Spleen (tissue), 7 donors: Measurements from ENCODE around the gene GTPBP1.

Experiments
- POLR2A ChIP-seq, 3 donors: fragments of 450-650 bp; IDR thresholded peaks; one replicate each; pipeline ENCODE4 v1.5.1; 2017; ENCODE audit warnings: antibody characterized with exemption in 3 of 3, mild to moderate bottlenecking in 1 of 3
- TF ChIP-seq, protein P1 (sequence below), 11 experiments: fragments of 200-600 bp in 7 of 11; fragments of 450-650 bp in 4 of 11; sonication (generic) in 4 of 11; IDR thresholded peaks in 8 of 11; conservative IDR thresholded peaks in 3 of 11; 1 replicate in 7 of 11; 2 replicates in 4 of 11; pipeline versions ENCODE4 v1.4.0 to v1.8.0; 2016 to 2021; ENCODE audit warnings: antibody characterized with exemption in 11 of 11, inconsistent platforms in 4 of 11, mild to moderate bottlenecking in 1 of 11
- donor health status: DM: no; HTN: no; CAD: no; lungs with moderate emphysema.
- donor health status: DM: no; HTN: no; CAD: no.
- donor health status: DM: no; HTN: no; CAD: no.

DNA sequence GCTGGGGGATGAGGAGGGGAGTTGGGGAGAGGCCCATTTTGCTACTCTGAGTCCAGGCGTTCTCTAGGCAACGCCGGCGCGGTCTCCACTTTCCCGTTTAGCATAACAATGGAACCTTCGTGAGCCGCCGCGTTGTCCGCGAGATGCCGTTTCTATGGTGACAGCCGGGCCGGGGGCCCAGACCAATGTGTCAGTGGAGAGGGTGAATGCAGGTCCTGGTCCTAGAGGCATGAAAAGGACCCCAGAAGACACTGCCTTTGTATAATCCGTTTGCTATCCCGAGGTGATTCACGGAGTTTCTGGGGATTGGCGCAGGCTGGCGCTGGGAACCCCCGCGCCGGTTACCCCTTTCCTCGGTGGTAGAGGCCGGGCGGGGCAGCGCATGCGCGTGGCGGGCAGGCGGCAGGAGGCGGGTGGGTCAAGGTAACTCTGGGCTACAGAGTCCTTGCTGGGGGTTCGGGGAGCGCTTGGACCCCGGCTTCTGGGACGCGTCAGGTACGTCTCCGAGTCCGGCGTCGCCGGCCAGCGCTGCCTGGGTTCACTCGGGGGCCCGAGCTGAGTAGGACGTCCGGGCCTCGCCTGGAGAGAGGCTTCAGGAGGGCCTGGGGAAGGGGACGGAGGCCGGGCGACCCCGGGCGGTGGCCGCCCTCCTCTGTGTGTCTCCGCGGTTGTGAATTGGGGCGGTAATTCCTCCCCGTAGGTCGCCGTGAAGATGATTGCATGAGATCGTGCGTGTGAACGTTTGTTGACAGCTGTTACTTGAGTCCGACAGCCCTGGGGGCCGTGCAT lies 49.3 kb upstream of the GTPBP1 start, which contains the start of the genes CBY1 and FAM227A:
- TF ChIP-seq, protein P1, sequence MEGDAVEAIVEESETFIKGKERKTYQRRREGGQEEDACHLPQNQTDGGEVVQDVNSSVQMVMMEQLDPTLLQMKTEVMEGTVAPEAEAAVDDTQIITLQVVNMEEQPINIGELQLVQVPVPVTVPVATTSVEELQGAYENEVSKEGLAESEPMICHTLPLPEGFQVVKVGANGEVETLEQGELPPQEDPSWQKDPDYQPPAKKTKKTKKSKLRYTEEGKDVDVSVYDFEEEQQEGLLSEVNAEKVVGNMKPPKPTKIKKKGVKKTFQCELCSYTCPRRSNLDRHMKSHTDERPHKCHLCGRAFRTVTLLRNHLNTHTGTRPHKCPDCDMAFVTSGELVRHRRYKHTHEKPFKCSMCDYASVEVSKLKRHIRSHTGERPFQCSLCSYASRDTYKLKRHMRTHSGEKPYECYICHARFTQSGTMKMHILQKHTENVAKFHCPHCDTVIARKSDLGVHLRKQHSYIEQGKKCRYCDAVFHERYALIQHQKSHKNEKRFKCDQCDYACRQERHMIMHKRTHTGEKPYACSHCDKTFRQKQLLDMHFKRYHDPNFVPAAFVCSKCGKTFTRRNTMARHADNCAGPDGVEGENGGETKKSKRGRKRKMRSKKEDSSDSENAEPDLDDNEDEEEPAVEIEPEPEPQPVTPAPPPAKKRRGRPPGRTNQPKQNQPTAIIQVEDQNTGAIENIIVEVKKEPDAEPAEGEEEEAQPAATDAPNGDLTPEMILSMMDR (IDR thresholded peaks at IDR 0.05 in 8 of 11, conservative IDR thresholded peaks at IDR 0.05 in 3 of 11): peak in 1 of 11 experiments; percentile 6
- TF ChIP-seq POLR2A (IDR thresholded peaks at IDR 0.05): no peak
